Retina (tissue), 1 donor: ENCODE results near the gene CLDN19.

ENCODE experiments used
- DNase-seq: peaks from one replicate; pipeline ENCODE4 v3.0.0-alpha.2; 2016

The CLDN19 gene

GRCh38 chr1:42692911-42693310, 47.1 kb downstream of the CLDN19 start:
- DNase-seq = no peak

- DNase-seq = no peak
These were observed 47.6 kb downstream of the CLDN19 start for GRCh38 chr1:42692461-42692860.

GRCh38 chr1:42691157-42691498, 48.9 kb downstream of the CLDN19 start:
- no peak for DNase-seq

GRCh38 chr1:42690477-42691156, 49.4 kb downstream of the CLDN19 start:
- DNase-seq = no peak

GRCh38 chr1:42689912-42690311, 50.1 kb downstream of the CLDN19 start:
- no peak for DNase-seq

- DNase-seq = no peak
These were observed 53.6 kb downstream of the CLDN19 start for GRCh38 chr1:42686418-42686817.

GRCh38 chr1:42684139-42684538, 55.9 kb downstream of the CLDN19 start:
- no peak for DNase-seq
